ENCODE measurements around the gene LRFN3.
"Not testable (repeated sequence)": the region's sequence is repeated elsewhere in the genome, so short reads cannot be mapped to it uniquely, and the experiment has no call there.

The LRFN3 gene, protein sequence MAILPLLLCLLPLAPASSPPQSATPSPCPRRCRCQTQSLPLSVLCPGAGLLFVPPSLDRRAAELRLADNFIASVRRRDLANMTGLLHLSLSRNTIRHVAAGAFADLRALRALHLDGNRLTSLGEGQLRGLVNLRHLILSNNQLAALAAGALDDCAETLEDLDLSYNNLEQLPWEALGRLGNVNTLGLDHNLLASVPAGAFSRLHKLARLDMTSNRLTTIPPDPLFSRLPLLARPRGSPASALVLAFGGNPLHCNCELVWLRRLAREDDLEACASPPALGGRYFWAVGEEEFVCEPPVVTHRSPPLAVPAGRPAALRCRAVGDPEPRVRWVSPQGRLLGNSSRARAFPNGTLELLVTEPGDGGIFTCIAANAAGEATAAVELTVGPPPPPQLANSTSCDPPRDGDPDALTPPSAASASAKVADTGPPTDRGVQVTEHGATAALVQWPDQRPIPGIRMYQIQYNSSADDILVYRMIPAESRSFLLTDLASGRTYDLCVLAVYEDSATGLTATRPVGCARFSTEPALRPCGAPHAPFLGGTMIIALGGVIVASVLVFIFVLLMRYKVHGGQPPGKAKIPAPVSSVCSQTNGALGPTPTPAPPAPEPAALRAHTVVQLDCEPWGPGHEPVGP

DNA sequence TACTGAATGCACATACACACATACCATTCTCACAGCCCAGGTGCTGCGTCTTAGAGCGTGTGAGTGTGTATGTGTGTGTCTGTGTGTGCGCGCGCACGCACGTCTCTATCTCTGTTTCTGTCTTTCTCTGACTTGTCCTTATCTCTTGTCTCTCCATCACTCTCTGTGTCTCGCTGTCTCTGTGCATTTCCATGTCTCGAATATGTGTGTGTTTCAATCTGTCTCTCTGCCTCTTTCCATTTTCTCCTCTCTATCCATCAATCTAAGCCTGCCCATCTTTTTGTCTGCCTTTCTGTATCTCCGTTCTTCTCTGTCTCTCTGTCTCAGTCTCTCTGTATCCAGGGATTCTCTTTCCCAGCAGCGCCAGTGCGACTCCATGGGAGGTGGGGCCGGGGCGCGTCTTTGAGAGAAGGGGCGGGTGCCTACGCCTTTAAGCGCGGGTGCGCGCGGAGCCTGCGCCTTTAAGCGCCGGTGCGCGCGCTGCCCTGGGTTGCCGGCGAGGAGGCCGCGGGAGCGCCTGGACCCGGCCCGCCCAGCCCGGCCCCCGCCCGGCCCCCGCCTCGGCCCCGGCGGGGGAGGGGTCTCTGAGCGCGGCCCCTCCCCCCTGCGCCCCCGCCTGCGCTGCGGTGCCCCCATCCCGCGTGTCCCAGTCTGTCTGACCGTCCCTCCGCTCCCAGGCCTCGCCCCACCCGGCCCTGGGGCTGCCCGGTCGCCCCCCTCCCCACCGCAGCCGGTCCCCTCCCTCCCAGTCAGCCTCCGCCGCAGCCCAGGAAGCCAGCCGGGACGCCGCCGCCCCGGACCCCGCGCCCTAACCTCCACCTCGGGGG, at the start of gene LRFN3:
TSS of gene LRFN3 (plus strand) at position 464 of the 827 bp plus-strand sequence. CDS start 3,052 bp downstream, outside the sequence.
- H3K27ac ChIP-seq, result peak within 1 kb of the TSS; percentile 51 to 93
- TF ChIP-seq, protein P1, sequence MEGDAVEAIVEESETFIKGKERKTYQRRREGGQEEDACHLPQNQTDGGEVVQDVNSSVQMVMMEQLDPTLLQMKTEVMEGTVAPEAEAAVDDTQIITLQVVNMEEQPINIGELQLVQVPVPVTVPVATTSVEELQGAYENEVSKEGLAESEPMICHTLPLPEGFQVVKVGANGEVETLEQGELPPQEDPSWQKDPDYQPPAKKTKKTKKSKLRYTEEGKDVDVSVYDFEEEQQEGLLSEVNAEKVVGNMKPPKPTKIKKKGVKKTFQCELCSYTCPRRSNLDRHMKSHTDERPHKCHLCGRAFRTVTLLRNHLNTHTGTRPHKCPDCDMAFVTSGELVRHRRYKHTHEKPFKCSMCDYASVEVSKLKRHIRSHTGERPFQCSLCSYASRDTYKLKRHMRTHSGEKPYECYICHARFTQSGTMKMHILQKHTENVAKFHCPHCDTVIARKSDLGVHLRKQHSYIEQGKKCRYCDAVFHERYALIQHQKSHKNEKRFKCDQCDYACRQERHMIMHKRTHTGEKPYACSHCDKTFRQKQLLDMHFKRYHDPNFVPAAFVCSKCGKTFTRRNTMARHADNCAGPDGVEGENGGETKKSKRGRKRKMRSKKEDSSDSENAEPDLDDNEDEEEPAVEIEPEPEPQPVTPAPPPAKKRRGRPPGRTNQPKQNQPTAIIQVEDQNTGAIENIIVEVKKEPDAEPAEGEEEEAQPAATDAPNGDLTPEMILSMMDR (IDR thresholded peaks at IDR 0.05), result no peak
- peak within 1 kb of the TSS; percentile 87 for H3K4me3 ChIP-seq
- peak; percentile 78 for DNase-seq (ENCODE audit: low spot score)

DNA sequence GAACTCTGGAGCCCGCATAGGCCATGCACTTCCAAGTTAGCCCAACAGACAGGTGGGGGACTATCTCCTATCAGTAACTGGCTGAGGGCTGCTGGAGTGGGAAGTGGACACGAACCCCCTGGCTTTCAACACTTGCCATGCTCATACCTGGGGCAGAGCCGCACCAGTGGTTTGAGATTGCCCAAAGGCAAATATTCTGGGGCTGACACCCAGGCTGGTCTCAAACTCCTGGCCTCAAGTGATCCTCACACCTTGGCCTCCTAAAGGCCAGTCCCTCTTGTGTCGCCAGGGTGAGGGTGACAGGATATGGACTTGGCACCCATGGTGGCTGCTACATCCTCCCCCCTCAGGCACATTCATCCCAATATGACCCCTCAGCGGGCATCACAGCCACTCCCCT, 49.0 kb upstream of the LRFN3 start:
- TF ChIP-seq, protein P1 (IDR thresholded peaks at IDR 0.05), result no peak
- Histone ChIP-seq H3K27ac (no peak overlapping the region), H3K4me3 (no peak overlapping the region)
- DNase-seq (ENCODE audit: low spot score), result no peak

DNA sequence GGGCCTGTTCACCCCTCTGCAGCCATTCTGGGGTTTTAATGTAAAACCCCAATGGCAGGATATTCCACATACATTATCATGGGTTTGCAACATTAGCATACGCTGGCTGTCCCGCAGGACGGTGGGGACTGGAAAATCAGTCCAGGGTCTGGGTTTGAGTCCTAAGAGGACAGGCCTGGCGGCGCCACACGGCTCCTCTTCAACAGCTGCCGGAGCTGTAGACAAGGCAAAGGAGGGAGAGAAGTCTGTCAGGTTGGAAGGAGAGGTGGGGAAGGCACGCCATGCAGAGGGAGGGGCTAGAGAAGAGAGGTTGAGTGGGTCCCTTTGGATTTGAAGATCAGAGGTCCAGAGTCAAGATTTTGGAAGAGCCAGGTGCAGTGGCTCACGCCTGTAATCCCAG, 47.8 kb upstream of the LRFN3 start:
- H3K4me3 ChIP-seq, result no peak overlapping the region
- DNase-seq (ENCODE audit: low spot score), result no peak
- TF ChIP-seq, protein P1 (IDR thresholded peaks at IDR 0.05), result no peak
- no peak overlapping the region for H3K27ac ChIP-seq

DNA sequence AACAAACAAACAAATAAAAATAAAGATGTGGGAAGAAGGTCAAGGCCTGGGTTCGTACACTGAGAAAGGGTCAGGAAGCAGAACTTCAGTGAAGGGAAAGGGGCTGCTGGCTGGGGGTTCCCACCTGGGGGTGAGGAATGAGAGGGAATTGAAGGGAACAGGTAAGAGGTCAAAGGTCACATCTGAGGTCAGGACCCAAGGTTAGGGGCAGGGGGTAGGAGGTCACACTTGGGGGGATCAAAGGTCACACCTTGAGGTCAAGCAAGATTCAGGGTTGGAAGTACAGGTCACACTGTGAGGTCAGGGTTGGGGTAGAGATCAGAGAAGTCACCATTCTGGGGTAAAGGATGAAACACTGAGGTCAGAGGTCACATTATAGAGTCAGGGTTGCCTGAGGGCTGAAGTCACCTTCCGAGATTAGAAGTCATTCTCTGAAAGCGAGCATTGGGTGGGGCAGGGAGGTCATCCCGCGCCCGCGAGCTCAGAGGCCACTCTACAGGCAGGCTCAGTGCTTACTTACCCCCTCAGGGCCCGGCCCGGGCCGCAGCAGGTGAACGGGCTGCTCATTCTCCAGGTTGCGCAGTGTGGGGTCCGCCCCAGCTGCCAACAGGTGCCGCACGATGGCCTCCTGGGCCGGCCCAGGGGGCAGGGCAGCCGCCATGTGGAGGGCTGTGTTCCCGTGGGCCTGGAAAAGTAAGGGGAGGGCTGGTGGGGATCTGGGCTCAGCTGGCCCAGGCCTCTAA, 46.6 kb upstream of the LRFN3 start:
- no peak for DNase-seq (ENCODE audit: low spot score)
- no peak overlapping the region for H3K27ac ChIP-seq
- TF ChIP-seq, protein P1 (IDR thresholded peaks at IDR 0.05), result no peak
- H3K4me3 ChIP-seq, result no peak overlapping the region

DNA sequence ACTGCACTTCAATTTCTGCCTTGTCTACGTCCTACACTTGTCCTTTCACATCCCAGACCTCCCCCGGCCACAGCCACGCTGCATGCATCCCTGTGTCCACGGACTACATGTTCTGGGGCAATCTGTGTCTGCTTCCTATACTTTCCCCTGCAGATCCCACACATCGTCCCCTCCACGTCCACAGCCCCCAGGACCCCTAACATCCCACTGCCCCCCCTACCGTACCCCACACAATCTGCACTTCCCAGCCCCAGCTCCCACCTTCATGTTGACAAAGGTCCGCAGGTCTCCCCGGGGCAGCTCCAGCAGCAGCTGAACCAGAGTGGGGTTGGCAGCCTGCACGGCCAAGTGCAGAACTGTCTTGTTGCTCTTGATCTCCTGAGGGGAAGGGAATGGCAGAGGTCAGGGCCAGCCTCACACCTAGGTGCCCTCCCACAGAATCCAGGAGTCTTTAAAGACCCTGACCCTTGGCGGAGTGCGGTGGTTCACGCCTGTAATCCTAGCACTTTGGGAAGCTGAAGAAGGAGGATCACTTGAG, 46.0 kb upstream of the LRFN3 start:
- H3K4me3 ChIP-seq, result no peak overlapping the region
- DNase-seq (ENCODE audit: low spot score), result no peak
- TF ChIP-seq, protein P1 (IDR thresholded peaks at IDR 0.05), result no peak
- no peak overlapping the region for H3K27ac ChIP-seq

DNA sequence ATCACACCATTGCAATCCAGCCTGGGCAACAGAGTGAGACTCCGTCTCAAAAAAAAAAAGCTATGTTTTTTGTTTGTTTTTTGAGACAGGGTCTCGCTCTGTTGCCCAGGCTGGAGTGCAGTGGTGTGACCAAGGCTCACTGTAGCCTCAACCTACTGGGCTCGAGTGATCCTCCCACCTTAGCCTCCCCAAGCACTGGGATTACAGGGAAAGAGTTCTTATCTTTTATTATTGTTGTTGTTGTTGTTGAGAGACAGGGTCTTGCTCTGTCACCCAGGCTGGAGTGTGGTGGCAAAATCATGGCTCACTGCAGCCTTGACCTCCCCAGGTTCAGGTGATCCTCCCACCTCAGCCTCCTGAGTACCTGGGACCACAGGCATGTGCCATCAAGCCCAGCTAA, 44.4 kb upstream of the LRFN3 start:
- H3K4me3 ChIP-seq; H3K27ac ChIP-seq; DNase-seq (ENCODE audit: low spot score): not testable (repeated sequence)
